HFFc6 (cell line): ENCODE measurements around the gene ITGA11. TPM values are rescaled to one million over a fixed set of nuclear protein-coding genes. Genes with fewer than 3 reads are reported as not detected.
A peak's percentile ranks its signal among the peaks of the same experiment; 100 is the strongest.

Experiments
- DNase-seq: peaks from one replicate; pipeline ENCODE4 v3.0.0-alpha.2; 2018
- H3K27ac Mint-ChIP-seq: 2 replicates; pipeline ENCODE4 v1.8.0; 2020; ENCODE audit warnings: mild to moderate bottlenecking, mixed read lengths
- H3K27me3 Mint-ChIP-seq: 2 replicates; pipeline ENCODE4 v1.8.0; 2021; ENCODE audit warnings: mild to moderate bottlenecking, moderate library complexity, mixed read lengths; ENCODE audit not compliant: insufficient read depth
- H3K36me3 Mint-ChIP-seq: 2 replicates; pipeline ENCODE4 v1.8.0; 2021; ENCODE audit warnings: low read depth, mixed read lengths
- H3K4me1 Mint-ChIP-seq: 2 replicates; pipeline ENCODE4 v1.8.0; 2020; ENCODE audit warnings: low read depth, mixed read lengths
- H3K4me3 Mint-ChIP-seq: 2 replicates; pipeline ENCODE4 v1.8.0; 2020; ENCODE audit warnings: mild to moderate bottlenecking, moderate library complexity, mixed read lengths
- H3K9me3 Mint-ChIP-seq: 2 replicates; pipeline ENCODE4 v1.8.0; 2020; ENCODE audit warnings: mild to moderate bottlenecking, mixed read lengths
- CTCF ChIP-seq: fragments of 200-600 bp; sonication (generic); IDR thresholded peaks from 2 replicates; pipeline ENCODE4 v1.5.0; 2021; ENCODE audit warnings: antibody characterized with exemption, mild to moderate bottlenecking
- total RNA-seq, 6 experiments: library from RNA; stranded (reverse); fragmentation: NEBNext Ultra II Directional; extraction: Animal tissue kit (Norgen Biotek cat#: 25700); gene quantifications; 2 replicates in 1 of 6; 3 replicates in 5 of 6; pipeline ENCODE4 v1.2.3, GENCODE V29; 2021

ITGA11 gene
- total RNA-seq, 6 experiments from 2014 or later, result 1.2 to 2.1 (median 1.4) TPM

- no peak for DNase-seq
- no peak for TF ChIP-seq CTCF
- Mint-ChIP-seq H3K4me1 (peaks cover 31% of the 10 kb centered on the region), H3K9me3 (no peaks in the 10 kb centered on the region), H3K4me3 (no peak overlapping the region), H3K27ac (no peak overlapping the region), H3K36me3 (peaks cover 6% of the 10 kb centered on the region; the same call in 1 of the 2 replicates), H3K27me3 (no peaks in the 10 kb centered on the region)
These were observed 45.2 kb downstream of the ITGA11 start for GRCh38 chr15:68386587-68387288.

- no peak overlapping the region for H3K27ac Mint-ChIP-seq
- no peak for TF ChIP-seq CTCF
These were observed 46.0 kb downstream of the ITGA11 start for GRCh38 chr15:68385671-68386586.

GRCh38 chr15:68385240-68385561 lies 46.8 kb downstream of the ITGA11 start:
- Mint-ChIP-seq H3K27ac (peak overlapping the region; percentile 93), H3K4me1 (peaks cover 30% of the 10 kb centered on the region), H3K36me3 (peaks cover 6% of the 10 kb centered on the region; the same call in 1 of the 2 replicates), H3K4me3 (no peak overlapping the region), H3K9me3 (no peaks in the 10 kb centered on the region), H3K27me3 (no peaks in the 10 kb centered on the region)
- DNase-seq, result no peak
- no peak for TF ChIP-seq CTCF

More at GRCh38 chr15:68385671-68386586, 46.0 kb downstream of the ITGA11 start:
- DNase-seq, result no peak
- H3K4me3 Mint-ChIP-seq, result no peak overlapping the region
- H3K36me3 Mint-ChIP-seq, result peaks cover 6% of the 10 kb centered on the region; the same call in 1 of the 2 replicates
- peaks cover 30% of the 10 kb centered on the region for H3K4me1 Mint-ChIP-seq
- H3K9me3 Mint-ChIP-seq, result no peaks in the 10 kb centered on the region
- no peaks in the 10 kb centered on the region for H3K27me3 Mint-ChIP-seq

GRCh38 chr15:68384451-68385239 lies 47.3 kb downstream of the ITGA11 start:
- peak; percentile 98 for DNase-seq
- TF ChIP-seq CTCF, result no peak
- Mint-ChIP-seq H3K4me1 (peaks cover 35% of the 10 kb centered on the region), H3K36me3 (peaks cover 6% of the 10 kb centered on the region; the same call in 1 of the 2 replicates), H3K4me3 (peak overlapping the region; percentile 69), H3K9me3 (no peaks in the 10 kb centered on the region), H3K27me3 (no peaks in the 10 kb centered on the region), H3K27ac (peak overlapping the region; percentile 93)
